Suppressor macrophage treated with lipopolysaccharide for 4 hours (primary cell): Measurements from ENCODE around the gene TRAK2.
"Not testable (repeated sequence)": the region's sequence is repeated elsewhere in the genome, so short reads cannot be mapped to it uniquely, and the experiment has no call there.

Source experiments
- DNase-seq: peaks from one replicate; pipeline ENCODE4 v3.0.0-alpha.2; 2020

TRAK2 gene

GRCh38 chr2:201414099-201415023 is 36.9 kb downstream of the TRAK2 start:
- no peak for DNase-seq

DNA sequence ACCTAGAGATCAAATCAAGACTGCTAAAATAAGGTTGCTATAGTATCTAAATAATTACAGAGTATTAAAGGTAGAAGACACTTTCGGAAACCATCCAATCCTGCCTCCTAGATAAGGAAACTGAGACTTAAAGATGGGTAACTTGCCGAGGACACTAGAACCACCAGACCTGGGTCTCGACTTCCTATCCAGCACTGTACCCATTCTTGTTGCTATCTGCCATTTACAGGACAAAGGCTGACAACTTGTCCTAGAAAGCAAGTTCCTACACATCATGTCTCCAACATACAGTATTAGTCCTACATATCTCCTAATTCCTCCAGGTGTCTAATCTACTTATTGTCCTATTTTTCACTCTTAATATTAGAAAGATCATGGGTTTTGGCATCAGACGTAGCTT is 37.7 kb downstream of the TRAK2 start:
- DNase-seq, result no peak

DNA sequence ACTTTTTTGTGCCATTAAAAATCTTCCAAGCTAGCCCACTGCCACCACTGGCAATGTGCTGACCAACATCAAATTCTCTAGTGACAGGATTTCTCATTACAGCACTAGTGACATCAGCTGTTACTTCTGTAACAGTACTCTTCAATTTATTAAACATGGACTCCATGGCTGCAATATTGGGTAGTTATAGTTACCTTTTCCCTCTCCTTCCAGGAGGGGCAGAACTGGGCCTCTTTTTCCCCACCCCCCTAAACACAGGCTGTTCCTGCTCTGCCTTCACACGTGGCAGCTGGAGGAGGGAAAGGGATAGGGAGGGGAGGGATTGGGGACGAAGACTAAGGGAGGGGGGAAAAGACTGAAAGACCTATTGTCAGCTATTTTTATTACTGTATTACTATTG is 38.1 kb downstream of the TRAK2 start:
- DNase-seq, result no peak

- DNase-seq, result no peak
Measured at GRCh38 chr2:201411421-201411820, 39.8 kb downstream of the TRAK2 start.

DNA sequence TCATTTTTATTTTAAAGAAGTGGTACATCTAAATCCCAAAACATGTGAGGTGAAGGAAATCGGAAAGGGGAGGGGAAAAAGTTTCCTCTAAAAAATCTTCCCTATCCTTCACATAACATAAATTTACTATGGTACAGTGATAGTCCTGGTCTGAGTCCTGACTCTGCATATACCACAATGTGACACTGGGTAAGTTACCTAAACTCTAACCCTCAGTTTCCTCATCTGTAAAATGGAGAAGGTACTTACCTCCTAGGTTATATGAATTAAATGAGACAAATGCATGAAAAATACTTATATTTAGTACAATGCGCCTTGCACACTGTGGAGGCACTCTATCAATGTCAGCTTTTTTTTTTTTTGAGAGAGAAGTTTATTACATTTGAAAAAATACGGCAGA is 42.3 kb downstream of the TRAK2 start:
- DNase-seq, result no peak

DNA sequence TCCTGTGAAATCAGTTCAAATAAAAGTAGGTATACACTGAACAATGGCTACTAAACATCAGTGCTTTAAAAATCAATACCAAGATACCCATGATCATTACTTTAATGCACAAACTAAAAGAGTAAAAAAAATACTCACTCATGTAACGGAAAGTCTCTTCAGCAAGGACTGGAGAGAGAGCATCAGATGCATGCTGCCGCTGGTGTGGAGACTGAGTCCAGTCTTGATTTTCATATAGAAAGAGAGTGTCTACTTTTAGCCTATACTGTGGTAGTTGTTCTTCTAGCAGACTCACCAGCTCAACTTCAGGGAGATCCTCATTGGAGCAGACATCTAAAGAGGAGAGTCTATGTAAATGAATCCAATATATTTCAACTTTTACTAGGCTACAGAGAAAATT is 44.0 kb downstream of the TRAK2 start:
- no peak for DNase-seq

GRCh38 chr2:201406077-201406662 is 45.1 kb downstream of the TRAK2 start:
- DNase-seq, result peak; percentile 35

DNA sequence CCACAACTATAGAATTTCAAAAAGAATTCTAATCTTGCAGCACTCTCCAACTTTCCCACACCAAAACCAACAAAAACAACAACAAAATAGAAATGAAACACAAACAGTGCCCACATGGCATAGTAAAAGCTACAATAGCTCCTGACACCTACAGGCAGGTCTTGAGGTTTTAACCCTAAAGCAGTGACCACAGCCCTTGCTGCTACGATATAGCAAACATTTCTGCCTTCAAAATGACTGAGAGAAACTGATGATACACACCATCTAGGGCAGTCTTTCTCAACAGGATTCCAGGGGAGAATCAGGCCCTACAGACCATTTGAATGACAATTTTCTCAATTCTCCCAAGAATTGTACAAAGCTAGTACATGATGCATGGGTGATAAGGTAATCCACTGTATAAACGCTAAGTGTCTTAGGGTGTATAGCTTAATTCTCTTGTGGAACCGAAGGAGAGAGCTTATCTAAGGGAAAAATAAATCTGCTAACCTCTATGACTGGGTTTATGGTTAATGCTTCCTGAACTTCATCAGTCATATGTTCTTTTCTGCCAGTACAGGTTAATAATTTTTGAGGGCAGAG is 46.5 kb downstream of the TRAK2 start:
- DNase-seq, result no peak

DNA sequence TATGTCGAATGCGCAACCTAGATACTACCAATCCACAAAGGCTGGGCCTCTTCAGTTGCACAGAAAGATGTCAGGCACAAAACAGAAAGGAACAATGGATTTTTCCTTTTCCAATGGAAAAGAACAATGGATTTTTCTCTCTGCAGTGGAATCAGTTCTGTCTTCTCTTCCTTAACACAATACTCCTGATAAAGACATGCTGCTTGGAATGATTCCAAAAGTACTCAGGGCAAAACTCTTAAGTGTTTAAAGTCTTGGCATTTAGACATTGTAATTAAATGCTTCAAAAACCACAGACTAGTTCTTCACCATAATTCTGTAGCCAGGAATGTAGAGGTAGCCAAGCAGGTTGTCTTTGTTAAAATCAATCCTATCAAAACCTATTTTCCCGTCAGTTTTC is 47.4 kb downstream of the TRAK2 start:
- DNase-seq, result no peak

GRCh38 chr2:201402651-201403562 is 48.4 kb downstream of the TRAK2 start:
- DNase-seq, result no peak

DNA sequence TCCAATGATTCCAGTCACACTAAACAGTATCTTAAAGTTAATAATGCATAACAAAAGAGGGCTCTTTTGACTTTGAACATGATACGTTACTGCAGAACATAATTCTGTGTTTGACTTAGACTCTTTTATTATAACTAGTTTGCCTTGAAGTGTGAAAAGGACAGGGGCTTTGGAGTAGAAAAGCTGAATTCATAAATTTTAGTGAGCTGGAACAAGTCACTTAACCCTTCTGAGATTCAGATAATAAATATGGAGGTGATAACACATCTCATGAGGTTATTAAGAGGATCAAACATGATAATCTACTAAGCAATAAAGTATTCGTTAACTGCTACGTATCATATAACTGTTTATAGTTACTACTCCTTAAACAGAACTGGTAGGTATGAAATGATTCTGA is 49.4 kb downstream of the TRAK2 start:
- no peak for DNase-seq

GRCh38 chr2:201396595-201396994 is 54.7 kb downstream of the TRAK2 start:
- DNase-seq, result no peak

DNA sequence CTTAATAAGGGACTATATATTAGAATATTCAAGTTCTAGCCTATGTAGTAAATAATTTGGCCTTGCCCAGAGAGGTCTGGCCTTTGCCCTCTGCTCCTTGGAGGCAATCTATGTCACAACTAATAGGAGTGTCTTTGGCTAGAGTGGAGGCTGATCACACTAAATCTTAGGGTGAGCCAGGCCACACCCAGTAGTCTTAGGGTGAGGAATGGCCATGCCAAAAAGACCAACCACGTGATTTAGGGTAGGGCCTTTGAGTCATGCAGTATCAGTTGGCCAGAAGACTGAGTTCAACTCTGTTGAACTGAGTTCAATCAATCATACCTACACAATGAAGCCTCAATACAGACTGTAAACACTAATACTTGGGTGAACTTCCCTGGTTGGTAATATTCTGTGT is 68.1 kb downstream of the TRAK2 start:
- no peak for DNase-seq

DNA sequence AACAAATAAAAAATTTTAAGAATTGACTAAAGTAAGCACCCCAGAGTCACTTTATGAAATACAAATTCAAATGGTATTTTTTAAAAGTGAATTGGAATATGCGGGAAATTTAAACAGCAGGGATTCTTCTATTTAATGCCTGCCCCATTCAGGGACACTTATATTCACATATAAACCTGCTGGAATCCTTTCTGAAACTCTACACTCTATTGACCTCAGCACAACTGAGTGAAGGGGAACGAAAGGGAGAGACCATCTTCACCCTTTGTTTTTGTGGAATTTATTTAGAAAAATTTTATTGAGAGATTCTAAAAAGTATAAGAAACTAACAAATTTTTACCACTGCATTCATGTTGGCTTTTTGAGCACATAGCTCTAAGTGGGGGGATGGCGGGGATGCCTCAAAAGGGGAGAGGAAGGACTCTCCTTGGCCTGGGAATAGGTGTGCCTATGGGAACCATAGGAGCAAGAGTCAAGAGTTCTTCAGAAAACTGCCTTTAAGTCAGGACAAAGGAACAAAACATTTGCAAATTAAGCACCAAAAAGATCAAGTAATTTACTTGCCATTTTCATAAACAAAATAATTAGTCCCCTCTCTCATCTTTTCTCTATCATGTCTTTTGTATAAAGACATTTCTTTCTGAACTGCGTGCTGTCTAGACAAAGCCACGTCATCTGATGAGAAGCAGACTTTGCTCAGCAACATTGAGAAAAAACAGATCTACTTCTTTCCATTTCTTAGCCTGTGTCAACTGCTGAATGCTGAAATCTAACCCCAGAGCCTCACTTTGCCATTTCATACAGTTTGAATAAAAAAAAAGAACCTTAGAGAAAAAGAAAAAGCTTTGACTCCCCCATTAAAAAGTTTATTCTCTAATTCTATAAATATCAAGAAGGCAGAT is 72.5 kb downstream of the TRAK2 start:
- no peak for DNase-seq

GRCh38 chr2:201377218-201377617 is 74.0 kb downstream of the TRAK2 start:
- DNase-seq, result no peak

DNA sequence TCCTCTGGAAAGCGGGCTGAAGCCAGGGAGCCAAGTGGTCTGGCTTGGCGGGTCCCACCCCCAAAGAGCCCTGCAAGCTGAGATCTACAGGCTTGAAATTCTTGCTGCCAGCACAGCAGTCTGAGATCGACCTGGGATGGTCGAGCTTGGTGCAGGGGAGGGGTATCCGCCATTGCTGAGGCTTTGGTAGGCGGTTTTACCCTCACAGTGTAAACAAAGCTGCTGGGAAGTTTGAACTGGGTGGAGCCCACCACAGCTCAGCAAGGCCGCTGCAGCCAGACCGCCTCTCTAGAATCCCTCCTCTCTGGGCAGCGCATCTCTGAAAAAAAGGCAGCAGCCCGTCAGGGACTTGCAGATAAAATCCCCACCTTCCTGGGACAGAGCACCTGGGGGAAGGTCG is 81.5 kb downstream of the TRAK2 start:
- no peak for DNase-seq

DNA sequence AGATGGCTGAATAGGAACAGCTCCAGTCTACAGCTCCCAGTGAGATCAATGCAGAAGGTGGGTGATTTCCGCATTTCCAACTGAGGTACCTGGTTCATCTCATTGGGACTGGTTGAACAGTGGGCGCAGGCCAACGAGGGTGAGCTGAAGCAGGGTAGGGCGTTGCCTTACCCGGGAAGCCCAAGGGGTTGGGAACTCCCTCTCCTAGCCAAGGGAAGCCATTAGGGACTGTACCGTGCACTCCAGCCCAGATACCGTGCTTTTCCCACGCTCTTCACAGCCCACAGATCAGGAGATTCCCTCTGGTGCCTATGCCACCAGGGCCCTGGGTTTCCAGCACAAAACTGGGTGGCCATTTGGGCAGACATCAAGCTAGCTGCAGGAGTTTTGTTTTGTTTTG is 81.9 kb downstream of the TRAK2 start:
- not testable (repeated sequence) for DNase-seq

- DNase-seq, result no peak
Measured at GRCh38 chr2:201366146-201366545, 85.1 kb downstream of the TRAK2 start.

GRCh38 chr2:201363857-201364560 is 87.2 kb downstream of the TRAK2 start:
- peak; percentile 68 for DNase-seq

DNA sequence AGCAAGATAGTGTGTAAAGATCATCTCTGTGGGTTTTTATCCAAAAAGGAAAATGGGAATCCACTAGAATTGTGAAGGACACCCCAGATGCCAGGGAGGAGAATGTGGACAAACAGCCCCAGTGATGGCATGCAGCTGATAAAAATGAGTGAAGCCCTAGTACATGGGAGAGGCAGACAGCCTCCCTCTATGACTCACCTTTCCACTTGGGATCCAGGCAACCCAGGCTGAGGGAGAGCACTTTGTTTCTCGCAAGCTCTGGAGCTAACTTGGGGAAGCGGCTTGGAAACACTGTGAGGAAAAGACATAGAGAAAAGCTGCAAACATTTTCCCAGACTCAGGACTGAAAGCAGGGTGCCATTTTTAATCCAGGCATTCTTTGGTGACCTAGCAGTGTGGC is 88.9 kb downstream of the TRAK2 start:
- DNase-seq, result no peak

GRCh38 chr2:201361078-201361733 is 90.1 kb downstream of the TRAK2 start:
- no peak for DNase-seq
